Ovary (tissue), 3 donors: ENCODE measurements around the gene PI4K2B.

Experiments used
- CTCF ChIP-seq, 3 donors: fragments of 450-650 bp in 2 of 3; fragments of 200-600 bp in 1 of 3; IDR thresholded peaks; one replicate each; pipeline versions ENCODE4 v1.5.1 to v1.8.0; 2016 to 2022; ENCODE audit warnings: antibody characterized with exemption in 3 of 3, mild to moderate bottlenecking in 1 of 3
- EP300 ChIP-seq: sonication (generic); formaldehyde crosslinking; IDR thresholded peaks from one replicate; pipeline ENCODE4 v1.6.1; 2017; ENCODE audit warnings: antibody characterized with exemption
- donor health status: DM: no; HTN: no; CAD: no.

GRCh38 chr4:25252230-25253070 is 18.6 kb downstream of the PI4K2B start:
- TF ChIP-seq CTCF (IDR thresholded peaks at IDR 0.05) (no peak), EP300 (no peak)
